ENCODE data around the gene SALL1.

GRCh38 chr16:51149721-51150164, 1.3 kb downstream of the SALL1 start:
- no peak for TF ChIP-seq CTCF (IDR thresholded peaks at IDR 0.05 in 4 of 5, conservative IDR thresholded peaks at IDR 0.05 in 1 of 5)
- no peak for TF ChIP-seq POLR2A (IDR thresholded peaks at IDR 0.05)

Measured in gastrocnemius medialis (tissue), 4 donors.